ENCODE measurements around the gene ITPRID1. TPM values are rescaled to one million over a fixed set of nuclear protein-coding genes. Genes with fewer than 3 reads are reported as not detected.

ITPRID1 gene
- total RNA-seq, 1 experiment from 2014 or later, result 0.21 TPM

DNA sequence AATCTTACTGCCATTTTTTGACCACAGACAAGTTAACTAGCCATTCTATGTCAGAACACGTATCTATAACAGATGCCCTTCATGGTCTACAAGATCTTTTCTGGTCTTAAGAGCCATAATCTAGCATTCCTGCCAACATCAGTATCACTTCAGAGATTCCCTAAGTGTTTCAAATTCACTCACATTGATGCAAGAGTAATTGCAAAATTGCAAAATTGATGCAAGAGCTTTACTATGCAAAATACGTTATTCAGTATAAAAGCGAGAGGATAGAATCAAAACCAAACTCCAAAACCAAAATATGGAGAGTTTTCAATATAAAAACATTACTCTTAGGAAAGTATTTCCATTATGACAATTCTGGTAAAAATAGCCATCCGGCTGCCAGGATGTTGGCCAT is 135.0 kb downstream of the ITPRID1 start:
- POLR2A ChIA-PET (ENCODE audit: low non-redundant PET), result no interaction called here
- no peaks in the 10 kb centered on the region for H3K4me1 ChIP-seq (ENCODE audit: insufficient read depth, low read length, poor library complexity, severe bottlenecking)
- no peaks in the 10 kb centered on the region for H3K9me3 ChIP-seq (ENCODE audit: low read depth, low read length, poor library complexity, severe bottlenecking)
- no peak overlapping the region for H3K4me3 ChIP-seq (ENCODE audit: low read depth, low read length, poor library complexity, severe bottlenecking)
- TF ChIP-seq, protein P1, sequence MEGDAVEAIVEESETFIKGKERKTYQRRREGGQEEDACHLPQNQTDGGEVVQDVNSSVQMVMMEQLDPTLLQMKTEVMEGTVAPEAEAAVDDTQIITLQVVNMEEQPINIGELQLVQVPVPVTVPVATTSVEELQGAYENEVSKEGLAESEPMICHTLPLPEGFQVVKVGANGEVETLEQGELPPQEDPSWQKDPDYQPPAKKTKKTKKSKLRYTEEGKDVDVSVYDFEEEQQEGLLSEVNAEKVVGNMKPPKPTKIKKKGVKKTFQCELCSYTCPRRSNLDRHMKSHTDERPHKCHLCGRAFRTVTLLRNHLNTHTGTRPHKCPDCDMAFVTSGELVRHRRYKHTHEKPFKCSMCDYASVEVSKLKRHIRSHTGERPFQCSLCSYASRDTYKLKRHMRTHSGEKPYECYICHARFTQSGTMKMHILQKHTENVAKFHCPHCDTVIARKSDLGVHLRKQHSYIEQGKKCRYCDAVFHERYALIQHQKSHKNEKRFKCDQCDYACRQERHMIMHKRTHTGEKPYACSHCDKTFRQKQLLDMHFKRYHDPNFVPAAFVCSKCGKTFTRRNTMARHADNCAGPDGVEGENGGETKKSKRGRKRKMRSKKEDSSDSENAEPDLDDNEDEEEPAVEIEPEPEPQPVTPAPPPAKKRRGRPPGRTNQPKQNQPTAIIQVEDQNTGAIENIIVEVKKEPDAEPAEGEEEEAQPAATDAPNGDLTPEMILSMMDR (conservative IDR thresholded peaks at IDR 0.05; ENCODE audit: low read depth, low read length), result no peak
- TF ChIP-seq EZH2 (IDR thresholded peaks at IDR 0.05; ENCODE audit: borderline replicate concordance, low read depth, low read length, poor library complexity, severe bottlenecking), result no peak
- DNase-seq (ENCODE audit: low spot score), result no peak
- no peaks in the 10 kb centered on the region for H3K36me3 ChIP-seq (ENCODE audit: insufficient read depth, low read length, poor library complexity, severe bottlenecking)
- intact Hi-C loops (cut with micrococcal nuclease; ENCODE audit: unreplicated experiment), result loop anchor here (2.0 kb wide), 1 partner anchor 88 kb away; no protein-coding TSS in a partner anchor
- H3K27me3 ChIP-seq (replicated peaks; ENCODE audit: insufficient read depth, low read depth, low read length, poor library complexity), result no peaks in the 10 kb centered on the region
- CTCF ChIA-PET, result interaction anchor here (1.0 kb wide), 1 partner anchor 514 kb away, joined by 3 read pairs; no protein-coding TSS in a partner anchor
- H3K27ac ChIP-seq (ENCODE audit: low read depth, low read length, poor library complexity, severe bottlenecking), result no peak overlapping the region
- BruUV-seq (replicated peaks), result no TSS peak

DNA sequence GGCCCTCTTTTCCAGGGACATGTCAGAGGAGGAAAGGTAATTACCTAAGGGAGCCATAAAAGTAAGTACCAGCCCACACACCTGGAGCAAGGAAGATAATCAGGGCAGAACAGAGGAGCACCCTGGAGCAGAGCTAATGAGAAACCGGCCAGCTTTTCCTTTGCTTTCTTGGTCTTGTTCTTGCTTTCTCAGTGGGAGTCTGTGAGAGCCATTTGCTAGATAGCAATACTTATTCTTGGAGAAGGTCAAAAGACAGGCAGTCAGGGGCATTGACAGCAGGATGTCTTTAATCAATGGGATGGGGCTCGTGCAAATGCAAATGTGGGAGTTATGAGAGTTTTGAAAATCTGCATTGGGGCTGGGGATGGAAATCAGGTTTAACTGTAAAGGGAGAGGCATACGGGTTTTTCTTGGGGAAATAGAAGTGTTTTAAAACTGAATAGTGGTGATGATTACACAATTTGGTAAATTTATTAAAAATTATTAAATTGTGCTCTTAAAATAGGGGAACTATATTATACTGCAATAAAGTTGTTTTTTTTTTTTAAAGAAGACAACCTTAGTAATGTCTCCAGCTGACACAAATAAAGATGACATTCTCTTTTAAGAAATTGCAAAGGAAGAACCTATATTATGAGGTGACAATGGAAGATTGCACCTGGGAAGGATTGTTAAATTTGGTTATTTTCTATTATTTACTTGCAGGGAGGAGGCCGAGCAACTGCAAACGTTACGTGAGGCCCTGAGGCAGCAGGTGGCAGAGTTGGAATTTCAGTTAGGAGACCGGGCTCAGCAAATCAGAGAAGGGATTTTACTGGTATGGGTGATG is 137.6 kb downstream of the ITPRID1 start:
- H3K4me3 ChIP-seq (ENCODE audit: low read depth, low read length, poor library complexity, severe bottlenecking), result no peak overlapping the region
- ChIA-PET CTCF (interaction anchor here (0.6 kb wide), 1 partner anchor 13 kb away, joined by 5 read pairs; no protein-coding TSS in a partner anchor), POLR2A (ENCODE audit: low non-redundant PET) (interaction anchor here (0.6 kb wide), 1 partner anchor 617 kb away, joined by 10 read pairs; no protein-coding TSS in a partner anchor)
- no peaks in the 10 kb centered on the region for H3K27me3 ChIP-seq (replicated peaks; ENCODE audit: insufficient read depth, low read depth, low read length, poor library complexity)
- TF ChIP-seq EZH2 (IDR thresholded peaks at IDR 0.05; ENCODE audit: borderline replicate concordance, low read depth, low read length, poor library complexity, severe bottlenecking), result no peak
- TF ChIP-seq, protein P1 (conservative IDR thresholded peaks at IDR 0.05; ENCODE audit: low read depth, low read length), result no peak
- no peak for DNase-seq (ENCODE audit: low spot score)
- H3K27ac ChIP-seq (ENCODE audit: low read depth, low read length, poor library complexity, severe bottlenecking), result no peak overlapping the region
- H3K4me1 ChIP-seq (ENCODE audit: insufficient read depth, low read length, poor library complexity, severe bottlenecking), result no peaks in the 10 kb centered on the region
- intact Hi-C loops (cut with micrococcal nuclease; ENCODE audit: unreplicated experiment), result loop anchor here (10.0 kb wide), 1 partner anchor 553 kb away; no protein-coding TSS in a partner anchor
- H3K36me3 ChIP-seq (ENCODE audit: insufficient read depth, low read length, poor library complexity, severe bottlenecking), result no peaks in the 10 kb centered on the region
- no TSS peak for BruUV-seq (replicated peaks)
- no peaks in the 10 kb centered on the region for H3K9me3 ChIP-seq (ENCODE audit: low read depth, low read length, poor library complexity, severe bottlenecking)

DNA sequence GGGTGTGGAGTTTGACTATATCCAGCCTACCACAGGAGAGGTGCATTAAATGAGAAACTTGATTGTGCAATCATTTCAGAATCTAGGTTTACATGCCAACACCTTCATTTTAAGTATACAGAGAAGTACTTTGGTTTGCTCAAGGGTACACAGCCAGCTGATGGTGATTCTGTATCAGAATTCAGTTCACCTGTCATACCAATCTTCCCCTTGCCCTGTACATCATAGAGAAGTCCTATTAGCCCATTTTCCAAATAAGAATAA is 138.1 kb downstream of the ITPRID1 start:
- Histone ChIP-seq H3K9me3 (ENCODE audit: low read depth, low read length, poor library complexity, severe bottlenecking) (no peaks in the 10 kb centered on the region), H3K36me3 (ENCODE audit: insufficient read depth, low read length, poor library complexity, severe bottlenecking) (no peaks in the 10 kb centered on the region), H3K4me1 (ENCODE audit: insufficient read depth, low read length, poor library complexity, severe bottlenecking) (no peaks in the 10 kb centered on the region), H3K27ac (ENCODE audit: low read depth, low read length, poor library complexity, severe bottlenecking) (no peak overlapping the region), H3K4me3 (ENCODE audit: low read depth, low read length, poor library complexity, severe bottlenecking) (no peak overlapping the region), H3K27me3 (replicated peaks; ENCODE audit: insufficient read depth, low read depth, low read length, poor library complexity) (no peaks in the 10 kb centered on the region)
- CTCF ChIA-PET, result interaction anchor here (0.6 kb wide), 1 partner anchor 13 kb away, joined by 5 read pairs; no protein-coding TSS in a partner anchor
- intact Hi-C loops (cut with micrococcal nuclease; ENCODE audit: unreplicated experiment), result loop anchor here (10.0 kb wide), 1 partner anchor 553 kb away; no protein-coding TSS in a partner anchor
- POLR2A ChIA-PET (ENCODE audit: low non-redundant PET), result interaction anchor here (0.6 kb wide), 1 partner anchor 617 kb away, joined by 10 read pairs; no protein-coding TSS in a partner anchor
- no peak for DNase-seq (ENCODE audit: low spot score)
- TF ChIP-seq, protein P1 (conservative IDR thresholded peaks at IDR 0.05; ENCODE audit: low read depth, low read length), result no peak
- no peak for TF ChIP-seq EZH2 (IDR thresholded peaks at IDR 0.05; ENCODE audit: borderline replicate concordance, low read depth, low read length, poor library complexity, severe bottlenecking)
- BruUV-seq (replicated peaks), result no TSS peak

All from A673 (cell line).